Chondrocyte (in vitro differentiated cells): ENCODE measurements around the gene SERPINB13. TPM values are rescaled to one million over a fixed set of nuclear protein-coding genes. Genes with fewer than 3 reads are reported as not detected.

ENCODE experiments used
- DNase-seq: peaks from one replicate; pipeline ENCODE4 v3.0.0; 2021; ENCODE audit warnings: mixed read lengths, low spot score
- H3K27ac Mint-ChIP-seq: one replicate; pipeline ENCODE4 v1.8.0; 2021; ENCODE audit warnings: mild to moderate bottlenecking, moderate library complexity, mixed read lengths; ENCODE audit not compliant: unreplicated experiment
- H3K27me3 Mint-ChIP-seq: 2 replicates; pipeline ENCODE4 v1.8.0; 2021; ENCODE audit warnings: low read depth, mixed read lengths
- H3K36me3 Mint-ChIP-seq: 2 replicates; pipeline ENCODE4 v1.8.0; 2021; ENCODE audit warnings: low read depth, mixed read lengths
- H3K4me1 Mint-ChIP-seq: 2 replicates; pipeline ENCODE4 v1.8.0; 2021; ENCODE audit warnings: low read depth, mild to moderate bottlenecking, mixed read lengths
- H3K4me3 Mint-ChIP-seq: one replicate; pipeline ENCODE4 v1.8.0; 2021; ENCODE audit warnings: mild to moderate bottlenecking, moderate library complexity, mixed read lengths; ENCODE audit not compliant: unreplicated experiment
- H3K9me3 Mint-ChIP-seq: 2 replicates; pipeline ENCODE4 v1.8.0; 2021; ENCODE audit warnings: low read depth, mixed read lengths
- CTCF ChIP-seq: fragments of 200-600 bp; sonication (generic); IDR thresholded peaks from 2 replicates; pipeline ENCODE4 v1.5.0; 2021; ENCODE audit warnings: antibody characterized with exemption, mild to moderate bottlenecking, moderate library complexity
- total RNA-seq: library from RNA; stranded (reverse); gene quantifications from 3 replicates; pipeline ENCODE4 v1.2.1, GENCODE V29; 2021

The SERPINB13 gene
- total RNA-seq, 1 donor from 2014 or later: not detected

GRCh38 chr18:63586431-63586830, 712 bp upstream of the SERPINB13 start:
- H3K4me1 Mint-ChIP-seq: no peaks in the 10 kb centered on the region
- no peak for DNase-seq
- TF ChIP-seq CTCF: no peak
- no peak overlapping the region for H3K27ac Mint-ChIP-seq
- H3K36me3 Mint-ChIP-seq: peaks cover 2% of the 10 kb centered on the region
- H3K4me3 Mint-ChIP-seq: no peak overlapping the region
- no peaks in the 10 kb centered on the region for H3K9me3 Mint-ChIP-seq
- H3K27me3 Mint-ChIP-seq: peaks cover 28% of the 10 kb centered on the region

DNA sequence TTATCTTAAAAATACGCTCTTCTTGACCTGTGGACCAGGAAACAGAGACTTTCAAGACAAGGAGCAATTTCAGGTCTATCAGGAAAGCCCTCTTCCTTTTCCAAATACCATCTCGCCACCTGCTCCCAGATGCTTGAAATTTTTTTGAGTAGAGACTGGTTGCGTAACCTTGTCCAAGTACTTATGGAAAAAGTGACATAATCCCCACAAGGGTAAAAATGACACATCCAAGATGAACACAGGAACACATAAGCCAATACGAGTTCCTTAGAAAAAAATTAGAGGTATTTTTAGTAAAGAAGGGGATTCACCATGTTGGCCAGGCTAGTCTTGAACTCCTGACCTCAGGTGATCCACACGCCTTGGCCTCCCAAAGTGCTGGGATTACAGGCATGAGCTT, 1.8 kb downstream of the SERPINB13 start:
- Mint-ChIP-seq H3K27me3 (peaks cover 22% of the 10 kb centered on the region), H3K27ac (no peak overlapping the region), H3K36me3 (peaks cover 2% of the 10 kb centered on the region), H3K4me3 (no peak overlapping the region), H3K9me3 (no peaks in the 10 kb centered on the region), H3K4me1 (no peaks in the 10 kb centered on the region)
- TF ChIP-seq CTCF: no peak
- DNase-seq: no peak

- Mint-ChIP-seq H3K27me3 (peaks cover 22% of the 10 kb centered on the region), H3K9me3 (no peaks in the 10 kb centered on the region), H3K36me3 (peaks cover 2% of the 10 kb centered on the region), H3K27ac (no peak overlapping the region), H3K4me3 (no peak overlapping the region), H3K4me1 (no peaks in the 10 kb centered on the region)
- TF ChIP-seq CTCF: no peak
- no peak for DNase-seq
Observed at GRCh38 chr18:63590373-63590772, 3.2 kb downstream of the SERPINB13 start.

DNA sequence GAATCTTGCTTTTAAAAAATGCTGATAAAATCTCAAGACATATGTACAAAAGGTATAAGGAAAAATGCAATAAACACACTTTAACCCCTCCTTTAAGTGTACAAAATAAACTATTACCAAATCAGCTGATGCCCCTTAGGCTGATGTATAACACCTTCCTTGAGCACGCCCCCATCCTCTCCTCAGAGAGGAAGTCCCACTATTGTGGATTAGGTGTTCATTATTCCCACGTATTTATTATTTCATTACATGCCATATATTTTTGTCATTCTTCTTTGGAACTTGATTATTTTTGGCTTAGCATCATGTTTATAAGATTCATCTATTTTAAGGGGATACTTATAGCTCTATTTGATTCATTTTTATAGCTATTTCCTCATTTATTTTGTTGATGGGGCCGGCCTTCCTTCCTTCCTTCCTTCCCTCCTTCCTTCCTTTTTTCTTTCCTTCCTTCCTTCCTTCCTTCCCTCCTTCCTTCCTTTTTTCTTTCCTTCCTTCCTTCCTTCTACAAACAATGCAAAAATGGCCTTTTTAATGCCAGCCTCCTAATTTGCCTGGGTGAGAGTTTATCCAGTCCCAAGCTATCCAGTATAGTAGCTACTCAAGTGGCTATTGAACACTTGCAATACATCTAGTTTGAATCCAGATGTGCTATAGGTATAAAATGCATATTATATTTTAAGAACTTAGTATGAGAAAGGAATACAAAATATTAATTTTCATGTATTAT, 4.0 kb downstream of the SERPINB13 start:
- Mint-ChIP-seq H3K27ac (no peak overlapping the region), H3K9me3 (no peaks in the 10 kb centered on the region)
- no peak for TF ChIP-seq CTCF

GRCh38 chr18:63591725-63592124, 4.6 kb downstream of the SERPINB13 start:
- H3K27me3 Mint-ChIP-seq: peaks cover 16% of the 10 kb centered on the region
- H3K4me3 Mint-ChIP-seq: no peak overlapping the region
- H3K27ac Mint-ChIP-seq: no peak overlapping the region
- H3K9me3 Mint-ChIP-seq: no peaks in the 10 kb centered on the region
- H3K4me1 Mint-ChIP-seq: no peaks in the 10 kb centered on the region
- no peak for TF ChIP-seq CTCF
- no peak for DNase-seq
- H3K36me3 Mint-ChIP-seq: peaks cover 2% of the 10 kb centered on the region

More for the DNA sequence above, 4.0 kb downstream of the SERPINB13 start:
- DNase-seq: no peak
- H3K4me3 Mint-ChIP-seq: no peak overlapping the region
- H3K27me3 Mint-ChIP-seq: peaks cover 16% of the 10 kb centered on the region
- no peaks in the 10 kb centered on the region for H3K4me1 Mint-ChIP-seq
- peaks cover 2% of the 10 kb centered on the region for H3K36me3 Mint-ChIP-seq
